Measurements from ENCODE around the gene IPO13.

Gene IPO13

GRCh38 chr1:43937179-43937865, 9.4 kb upstream of the IPO13 start:
- TF ChIP-seq, protein P1, sequence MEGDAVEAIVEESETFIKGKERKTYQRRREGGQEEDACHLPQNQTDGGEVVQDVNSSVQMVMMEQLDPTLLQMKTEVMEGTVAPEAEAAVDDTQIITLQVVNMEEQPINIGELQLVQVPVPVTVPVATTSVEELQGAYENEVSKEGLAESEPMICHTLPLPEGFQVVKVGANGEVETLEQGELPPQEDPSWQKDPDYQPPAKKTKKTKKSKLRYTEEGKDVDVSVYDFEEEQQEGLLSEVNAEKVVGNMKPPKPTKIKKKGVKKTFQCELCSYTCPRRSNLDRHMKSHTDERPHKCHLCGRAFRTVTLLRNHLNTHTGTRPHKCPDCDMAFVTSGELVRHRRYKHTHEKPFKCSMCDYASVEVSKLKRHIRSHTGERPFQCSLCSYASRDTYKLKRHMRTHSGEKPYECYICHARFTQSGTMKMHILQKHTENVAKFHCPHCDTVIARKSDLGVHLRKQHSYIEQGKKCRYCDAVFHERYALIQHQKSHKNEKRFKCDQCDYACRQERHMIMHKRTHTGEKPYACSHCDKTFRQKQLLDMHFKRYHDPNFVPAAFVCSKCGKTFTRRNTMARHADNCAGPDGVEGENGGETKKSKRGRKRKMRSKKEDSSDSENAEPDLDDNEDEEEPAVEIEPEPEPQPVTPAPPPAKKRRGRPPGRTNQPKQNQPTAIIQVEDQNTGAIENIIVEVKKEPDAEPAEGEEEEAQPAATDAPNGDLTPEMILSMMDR (IDR thresholded peaks at IDR 0.05; ENCODE audit: low read depth, low read length): no peak
- no peak for TF ChIP-seq EZH2phosphoT487 (IDR thresholded peaks at IDR 0.05; ENCODE audit: low read depth)
- no peak overlapping the region for H3K4me3 ChIP-seq (ENCODE audit: low read length)
- H3K27ac ChIP-seq (ENCODE audit: low read length): no peak overlapping the region
- no peak overlapping the region for H3K4me2 ChIP-seq (ENCODE audit: low read length)
- no peaks in the 10 kb centered on the region for H4K20me1 ChIP-seq (ENCODE audit: insufficient read depth, low read length)
- H3K79me2 ChIP-seq (ENCODE audit: low read length): no peaks in the 10 kb centered on the region
- H2AFZ ChIP-seq (ENCODE audit: low read depth, low read length): no peak overlapping the region
- no peak overlapping the region for H3K9ac ChIP-seq (ENCODE audit: low read length)
- no peaks in the 10 kb centered on the region for H3K36me3 ChIP-seq (replicated peaks; ENCODE audit: low read depth, low read length)
- H3K9me3 ChIP-seq (ENCODE audit: insufficient read depth, low read length): no peaks in the 10 kb centered on the region
- no peaks in the 10 kb centered on the region for H3K27me3 ChIP-seq (ENCODE audit: low read depth, low read length)
- no peaks in the 10 kb centered on the region for H3K4me1 ChIP-seq (ENCODE audit: low read length)

DNA sequence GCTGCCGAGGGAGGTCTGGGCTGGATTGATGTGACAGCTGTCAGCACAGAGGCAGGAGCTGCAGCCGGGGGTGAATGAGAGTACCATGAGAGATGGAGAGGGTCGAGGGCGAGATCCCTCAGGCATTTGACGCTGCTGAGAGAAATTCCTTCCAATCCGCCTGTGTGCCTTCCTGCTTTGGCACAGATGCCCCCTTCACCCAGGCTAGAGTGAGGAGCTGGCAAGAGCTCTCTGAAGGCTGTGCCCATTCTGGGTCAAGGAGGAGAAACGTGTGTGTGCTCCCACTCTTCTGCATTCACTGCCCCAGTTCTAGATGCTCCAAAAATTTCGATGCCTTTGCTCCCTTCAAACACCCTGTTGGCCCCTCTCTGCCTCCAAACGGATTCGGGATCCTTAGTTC, 8.4 kb upstream of the IPO13 start:
- H4K20me1 ChIP-seq (ENCODE audit: insufficient read depth, low read length): no peaks in the 10 kb centered on the region

DNA sequence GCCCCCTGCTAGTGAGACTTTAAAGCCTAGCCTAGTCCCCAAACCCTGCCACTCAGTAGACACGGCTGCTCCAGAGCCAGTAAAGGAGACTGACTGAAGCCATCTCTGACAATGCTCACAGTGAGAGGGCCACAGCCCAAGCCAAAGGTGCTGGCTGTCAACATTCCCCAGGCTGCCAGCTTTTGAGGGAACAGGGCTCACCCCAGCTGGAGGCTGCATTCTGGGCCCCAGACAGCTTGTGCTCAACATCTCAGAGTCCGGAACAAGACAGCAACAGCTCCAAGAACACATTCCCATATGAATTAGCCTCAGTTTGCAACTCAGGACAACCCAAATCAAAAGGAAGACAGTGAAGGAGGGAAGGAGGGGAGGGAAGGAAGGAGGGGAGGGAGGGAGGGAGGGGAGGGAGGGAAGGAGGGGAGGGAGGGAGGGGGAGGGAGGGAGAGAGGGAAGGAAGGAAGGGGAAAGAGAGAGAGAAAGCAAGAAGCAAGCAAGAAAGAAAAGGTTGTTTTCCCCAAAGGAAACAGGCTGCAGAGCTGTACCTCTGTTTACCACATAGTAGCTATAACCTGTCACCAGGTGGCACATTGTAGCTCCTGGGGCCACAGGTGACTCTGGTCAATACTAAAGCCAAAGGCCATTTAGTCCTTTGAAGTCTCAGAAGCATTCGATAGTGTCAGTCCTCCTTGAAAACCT, 7.7 kb upstream of the IPO13 start:
- H3K27me3 ChIP-seq (ENCODE audit: low read depth, low read length): no peaks in the 10 kb centered on the region
- no peak overlapping the region for H3K27ac ChIP-seq (ENCODE audit: low read length)

More for the DNA sequence above, 8.4 kb upstream of the IPO13 start:
- Histone ChIP-seq H2AFZ (ENCODE audit: low read depth, low read length) (no peak overlapping the region), H3K9ac (ENCODE audit: low read length) (no peak overlapping the region), H3K4me3 (ENCODE audit: low read length) (no peak overlapping the region), H3K27ac (ENCODE audit: low read length) (no peak overlapping the region), H3K36me3 (replicated peaks; ENCODE audit: low read depth, low read length) (no peaks in the 10 kb centered on the region), H3K4me2 (ENCODE audit: low read length) (no peak overlapping the region), H3K4me1 (ENCODE audit: low read length) (no peaks in the 10 kb centered on the region), H3K9me3 (ENCODE audit: insufficient read depth, low read length) (no peaks in the 10 kb centered on the region), H3K27me3 (ENCODE audit: low read depth, low read length) (no peaks in the 10 kb centered on the region), H3K79me2 (ENCODE audit: low read length) (no peaks in the 10 kb centered on the region)
- TF ChIP-seq, protein P1 (IDR thresholded peaks at IDR 0.05; ENCODE audit: low read depth, low read length): no peak
- no peak for TF ChIP-seq EZH2phosphoT487 (IDR thresholded peaks at IDR 0.05; ENCODE audit: low read depth)

GRCh38 chr1:43942411-43942810, 4.3 kb upstream of the IPO13 start:
- no peaks in the 10 kb centered on the region for H3K27me3 ChIP-seq (ENCODE audit: low read depth, low read length)
- no peaks in the 10 kb centered on the region for H3K4me1 ChIP-seq (ENCODE audit: low read length)
- peaks cover 22% of the 10 kb centered on the region for H3K79me2 ChIP-seq (ENCODE audit: low read length)
- no peak overlapping the region for H3K9ac ChIP-seq (ENCODE audit: low read length)
- no peak overlapping the region for H2AFZ ChIP-seq (ENCODE audit: low read depth, low read length)
- TF ChIP-seq, protein P1 (IDR thresholded peaks at IDR 0.05; ENCODE audit: low read depth, low read length): no peak
- TF ChIP-seq EZH2phosphoT487 (IDR thresholded peaks at IDR 0.05; ENCODE audit: low read depth): no peak
- H4K20me1 ChIP-seq (ENCODE audit: insufficient read depth, low read length): no peaks in the 10 kb centered on the region
- H3K4me2 ChIP-seq (ENCODE audit: low read length): no peak overlapping the region
- no peak overlapping the region for H3K4me3 ChIP-seq (ENCODE audit: low read length)
- no peaks in the 10 kb centered on the region for H3K9me3 ChIP-seq (ENCODE audit: insufficient read depth, low read length)
- no peak overlapping the region for H3K27ac ChIP-seq (ENCODE audit: low read length)
- H3K36me3 ChIP-seq (replicated peaks; ENCODE audit: low read depth, low read length): no peaks in the 10 kb centered on the region

More for the DNA sequence above, 7.7 kb upstream of the IPO13 start:
- H4K20me1 ChIP-seq (ENCODE audit: insufficient read depth, low read length): no peaks in the 10 kb centered on the region
- no peak overlapping the region for H3K4me3 ChIP-seq (ENCODE audit: low read length)
- H3K4me1 ChIP-seq (ENCODE audit: low read length): no peaks in the 10 kb centered on the region
- H3K4me2 ChIP-seq (ENCODE audit: low read length): no peak overlapping the region
- TF ChIP-seq EZH2phosphoT487 (IDR thresholded peaks at IDR 0.05; ENCODE audit: low read depth): no peak
- TF ChIP-seq, protein P1 (IDR thresholded peaks at IDR 0.05; ENCODE audit: low read depth, low read length): no peak
- H3K9me3 ChIP-seq (ENCODE audit: insufficient read depth, low read length): no peaks in the 10 kb centered on the region
- H3K79me2 ChIP-seq (ENCODE audit: low read length): no peaks in the 10 kb centered on the region
- no peaks in the 10 kb centered on the region for H3K36me3 ChIP-seq (replicated peaks; ENCODE audit: low read depth, low read length)
- H3K9ac ChIP-seq (ENCODE audit: low read length): no peak overlapping the region
- H2AFZ ChIP-seq (ENCODE audit: low read depth, low read length): no peak overlapping the region

Measured in OCI-LY3 (cell line).